Measurements from ENCODE around the gene PTTG1. TPM values are rescaled to one million over a fixed set of nuclear protein-coding genes. Genes with fewer than 3 reads are reported as not detected.

The PTTG1 gene
- polyA plus RNA-seq, 1 of the 3 experiments (the other 2 are of a cell fraction) = 279 TPM

DNA sequence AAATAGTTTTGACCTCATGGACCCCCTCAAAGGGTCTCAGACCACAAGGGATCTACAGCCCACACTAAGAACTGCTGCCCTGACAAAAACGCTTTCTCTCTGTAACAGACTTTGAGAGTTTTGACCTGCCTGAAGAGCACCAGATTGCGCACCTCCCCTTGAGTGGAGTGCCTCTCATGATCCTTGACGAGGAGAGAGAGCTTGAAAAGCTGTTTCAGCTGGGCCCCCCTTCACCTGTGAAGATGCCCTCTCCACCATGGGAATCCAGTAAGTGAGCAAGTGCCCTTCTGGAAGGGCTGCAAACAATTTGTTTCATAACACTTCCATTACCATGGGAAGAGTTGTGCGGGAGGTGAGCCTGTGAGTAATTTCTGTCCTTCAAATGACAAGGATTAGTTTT, 6.0 kb downstream of the PTTG1 start:
- H3K36me3 ChIP-seq (replicated peaks in 1 of 2; ENCODE audit: control insufficient read depth in 1 of 2, insufficient read depth in 2 of 2, low read length in 1 of 2) = peaks cover 30 to 46% of the 10 kb centered on the region in 2 experiments
- H2AFZ ChIP-seq (ENCODE audit: low read depth) = no peak overlapping the region
- no peaks in the 10 kb centered on the region for H3K9me2 ChIP-seq
- no peak overlapping the region for H3K4me2 ChIP-seq
- peaks cover 42% of the 10 kb centered on the region for H3K79me2 ChIP-seq (ENCODE audit: insufficient read depth)
- no peak for DNase-seq
- ChIA-PET CTCF (interaction anchor here (1.1 to 13.8 kb wide), 3 partner anchors 8 to 35 kb away, joined by 3 to 177 read pairs (median 4); partner anchors contain the start of gene SLU7), POLR2A (no interaction called here)
- H3K9ac ChIP-seq = no peak overlapping the region
- H3K9me3 ChIP-seq = no peaks in the 10 kb centered on the region
- peaks cover 3% of the 10 kb centered on the region for H3F3A ChIP-seq (replicated peaks; ENCODE audit: insufficient read depth)
- H4K20me1 ChIP-seq (ENCODE audit: insufficient read depth) = no peaks in the 10 kb centered on the region
- no peak overlapping the region for H3K4me3 ChIP-seq (ENCODE audit: low read depth in 2 of 2, low read length in 1 of 2)
- no peak for TF ChIP-seq SIN3A (IDR thresholded peaks at IDR 0.05; ENCODE audit: borderline replicate concordance, low read depth, low read length)
- TF ChIP-seq TEAD4 (IDR thresholded peaks at IDR 0.05; ENCODE audit: borderline replicate concordance, insufficient read depth) = no peak
- TF ChIP-seq SMC3 (IDR thresholded peaks at IDR 0.05; ENCODE audit: low read depth, low read length) = no peak
- TF ChIP-seq, protein P1, sequence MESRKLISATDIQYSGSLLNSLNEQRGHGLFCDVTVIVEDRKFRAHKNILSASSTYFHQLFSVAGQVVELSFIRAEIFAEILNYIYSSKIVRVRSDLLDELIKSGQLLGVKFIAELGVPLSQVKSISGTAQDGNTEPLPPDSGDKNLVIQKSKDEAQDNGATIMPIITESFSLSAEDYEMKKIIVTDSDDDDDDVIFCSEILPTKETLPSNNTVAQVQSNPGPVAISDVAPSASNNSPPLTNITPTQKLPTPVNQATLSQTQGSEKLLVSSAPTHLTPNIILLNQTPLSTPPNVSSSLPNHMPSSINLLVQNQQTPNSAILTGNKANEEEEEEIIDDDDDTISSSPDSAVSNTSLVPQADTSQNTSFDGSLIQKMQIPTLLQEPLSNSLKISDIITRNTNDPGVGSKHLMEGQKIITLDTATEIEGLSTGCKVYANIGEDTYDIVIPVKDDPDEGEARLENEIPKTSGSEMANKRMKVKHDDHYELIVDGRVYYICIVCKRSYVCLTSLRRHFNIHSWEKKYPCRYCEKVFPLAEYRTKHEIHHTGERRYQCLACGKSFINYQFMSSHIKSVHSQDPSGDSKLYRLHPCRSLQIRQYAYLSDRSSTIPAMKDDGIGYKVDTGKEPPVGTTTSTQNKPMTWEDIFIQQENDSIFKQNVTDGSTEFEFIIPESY (IDR thresholded peaks at IDR 0.05; ENCODE audit: borderline replicate concordance, low read depth) = no peak
- TF ChIP-seq GATA2 (CRISPR knock-in tag; IDR thresholded peaks at IDR 0.05) = no peak
- no peak for TF ChIP-seq TCF12 (IDR thresholded peaks at IDR 0.05)
- TF ChIP-seq, protein P2, sequence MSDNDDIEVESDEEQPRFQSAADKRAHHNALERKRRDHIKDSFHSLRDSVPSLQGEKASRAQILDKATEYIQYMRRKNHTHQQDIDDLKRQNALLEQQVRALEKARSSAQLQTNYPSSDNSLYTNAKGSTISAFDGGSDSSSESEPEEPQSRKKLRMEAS (IDR thresholded peaks at IDR 0.05; ENCODE audit: low read depth) = no peak
- TF ChIP-seq GABPA (IDR thresholded peaks at IDR 0.05; ENCODE audit: low read depth) = no peak
- TF ChIP-seq, protein P3, sequence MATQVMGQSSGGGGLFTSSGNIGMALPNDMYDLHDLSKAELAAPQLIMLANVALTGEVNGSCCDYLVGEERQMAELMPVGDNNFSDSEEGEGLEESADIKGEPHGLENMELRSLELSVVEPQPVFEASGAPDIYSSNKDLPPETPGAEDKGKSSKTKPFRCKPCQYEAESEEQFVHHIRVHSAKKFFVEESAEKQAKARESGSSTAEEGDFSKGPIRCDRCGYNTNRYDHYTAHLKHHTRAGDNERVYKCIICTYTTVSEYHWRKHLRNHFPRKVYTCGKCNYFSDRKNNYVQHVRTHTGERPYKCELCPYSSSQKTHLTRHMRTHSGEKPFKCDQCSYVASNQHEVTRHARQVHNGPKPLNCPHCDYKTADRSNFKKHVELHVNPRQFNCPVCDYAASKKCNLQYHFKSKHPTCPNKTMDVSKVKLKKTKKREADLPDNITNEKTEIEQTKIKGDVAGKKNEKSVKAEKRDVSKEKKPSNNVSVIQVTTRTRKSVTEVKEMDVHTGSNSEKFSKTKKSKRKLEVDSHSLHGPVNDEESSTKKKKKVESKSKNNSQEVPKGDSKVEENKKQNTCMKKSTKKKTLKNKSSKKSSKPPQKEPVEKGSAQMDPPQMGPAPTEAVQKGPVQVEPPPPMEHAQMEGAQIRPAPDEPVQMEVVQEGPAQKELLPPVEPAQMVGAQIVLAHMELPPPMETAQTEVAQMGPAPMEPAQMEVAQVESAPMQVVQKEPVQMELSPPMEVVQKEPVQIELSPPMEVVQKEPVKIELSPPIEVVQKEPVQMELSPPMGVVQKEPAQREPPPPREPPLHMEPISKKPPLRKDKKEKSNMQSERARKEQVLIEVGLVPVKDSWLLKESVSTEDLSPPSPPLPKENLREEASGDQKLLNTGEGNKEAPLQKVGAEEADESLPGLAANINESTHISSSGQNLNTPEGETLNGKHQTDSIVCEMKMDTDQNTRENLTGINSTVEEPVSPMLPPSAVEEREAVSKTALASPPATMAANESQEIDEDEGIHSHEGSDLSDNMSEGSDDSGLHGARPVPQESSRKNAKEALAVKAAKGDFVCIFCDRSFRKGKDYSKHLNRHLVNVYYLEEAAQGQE (IDR thresholded peaks at IDR 0.05; ENCODE audit: low read depth, low read length) = no peak
- TF ChIP-seq EZH2phosphoT487 (IDR thresholded peaks at IDR 0.05; ENCODE audit: borderline replicate concordance, low read depth) = no peak
- TF ChIP-seq, protein P4, sequence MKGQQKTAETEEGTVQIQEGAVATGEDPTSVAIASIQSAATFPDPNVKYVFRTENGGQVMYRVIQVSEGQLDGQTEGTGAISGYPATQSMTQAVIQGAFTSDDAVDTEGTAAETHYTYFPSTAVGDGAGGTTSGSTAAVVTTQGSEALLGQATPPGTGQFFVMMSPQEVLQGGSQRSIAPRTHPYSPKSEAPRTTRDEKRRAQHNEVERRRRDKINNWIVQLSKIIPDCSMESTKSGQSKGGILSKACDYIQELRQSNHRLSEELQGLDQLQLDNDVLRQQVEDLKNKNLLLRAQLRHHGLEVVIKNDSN (IDR thresholded peaks at IDR 0.05; ENCODE audit: borderline replicate concordance, low read depth) = no peak
- TF ChIP-seq RAD21 (IDR thresholded peaks at IDR 0.05; ENCODE audit: low read length) = no peak
- TF ChIP-seq, protein P5, sequence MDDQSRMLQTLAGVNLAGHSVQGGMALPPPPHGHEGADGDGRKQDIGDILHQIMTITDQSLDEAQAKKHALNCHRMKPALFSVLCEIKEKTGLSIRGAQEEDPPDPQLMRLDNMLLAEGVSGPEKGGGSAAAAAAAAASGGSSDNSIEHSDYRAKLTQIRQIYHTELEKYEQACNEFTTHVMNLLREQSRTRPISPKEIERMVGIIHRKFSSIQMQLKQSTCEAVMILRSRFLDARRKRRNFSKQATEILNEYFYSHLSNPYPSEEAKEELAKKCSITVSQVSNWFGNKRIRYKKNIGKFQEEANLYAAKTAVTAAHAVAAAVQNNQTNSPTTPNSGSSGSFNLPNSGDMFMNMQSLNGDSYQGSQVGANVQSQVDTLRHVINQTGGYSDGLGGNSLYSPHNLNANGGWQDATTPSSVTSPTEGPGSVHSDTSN (IDR thresholded peaks at IDR 0.05) = no peak
- no peak for TF ChIP-seq RXRA (IDR thresholded peaks at IDR 0.05; ENCODE audit: borderline replicate concordance, low read depth)
- TF ChIP-seq YY1 (IDR thresholded peaks at IDR 0.05; ENCODE audit: low read depth) = no peak
- TF ChIP-seq FOXJ3 (CRISPR knock-in tag; IDR thresholded peaks at IDR 0.05) = no peak
- TF ChIP-seq POLR2AphosphoS5 (IDR thresholded peaks at IDR 0.05; ENCODE audit: low read depth, low read length) = no peak
- TF ChIP-seq, protein P6, sequence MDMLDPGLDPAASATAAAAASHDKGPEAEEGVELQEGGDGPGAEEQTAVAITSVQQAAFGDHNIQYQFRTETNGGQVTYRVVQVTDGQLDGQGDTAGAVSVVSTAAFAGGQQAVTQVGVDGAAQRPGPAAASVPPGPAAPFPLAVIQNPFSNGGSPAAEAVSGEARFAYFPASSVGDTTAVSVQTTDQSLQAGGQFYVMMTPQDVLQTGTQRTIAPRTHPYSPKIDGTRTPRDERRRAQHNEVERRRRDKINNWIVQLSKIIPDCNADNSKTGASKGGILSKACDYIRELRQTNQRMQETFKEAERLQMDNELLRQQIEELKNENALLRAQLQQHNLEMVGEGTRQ (IDR thresholded peaks at IDR 0.05; ENCODE audit: borderline replicate concordance, low read depth, low read length) = no peak
- TF ChIP-seq NFIC (IDR thresholded peaks at IDR 0.05; ENCODE audit: borderline replicate concordance) = no peak
- TF ChIP-seq RCOR1 (IDR thresholded peaks at IDR 0.05; ENCODE audit: low read length) = no peak
- H3K4me1 ChIP-seq (ENCODE audit: control insufficient read depth in 1 of 2, insufficient read depth in 2 of 2, low read depth in 1 of 2, low read length in 1 of 2) = peaks cover 8 to 17% of the 10 kb centered on the region in 2 experiments; a peak in 3 of 4 replicates
- no peaks in the 10 kb centered on the region for H3K27me3 ChIP-seq (ENCODE audit: insufficient read depth)
- no peak overlapping the region for H3K27ac ChIP-seq (ENCODE audit: low read depth in 2 of 2, low read length in 1 of 2)
- WGBS (ENCODE audit: low lambda C conversion rate) = 94% methylated on average over 2 of the region's 4 CpGs

All from SK-N-SH (cell line).